ENCODE data around the gene CFAP73. TPM values are rescaled to one million over a fixed set of nuclear protein-coding genes. Genes with fewer than 3 reads are reported as not detected.
A peak's percentile ranks its signal among the peaks of the same experiment; 100 is the strongest.

The CFAP73 gene
- total and polyA plus RNA-seq, 2 experiments from 2014 or later = 0.50 to 0.59 TPM

GRCh38 chr12:113194971-113195391, 45.5 kb downstream of the CFAP73 start:
- H3K27ac Mint-ChIP-seq = no peak overlapping the region
- H3K36me3 ChIP-seq (ENCODE audit: insufficient read depth) = 0 out of 2 replicates have a peak, but pooled peaks cover 4% of the 10 kb centered on the region
- DNase-seq (ENCODE audit: low spot score) (no peak), ATAC-seq (peak; percentile 13; the same call in 1 of the 3 replicates)
- H3K36me3 Mint-ChIP-seq (ENCODE audit: low read depth) = peaks cover 24% of the 10 kb centered on the region
- no peaks in the 10 kb centered on the region for H3K27me3 ChIP-seq (ENCODE audit: insufficient read depth)
- 0 out of 2 replicates have a peak, but pooled peaks cover 3% of the 10 kb centered on the region for H4K20me1 ChIP-seq (replicated peaks; ENCODE audit: insufficient read depth)
- no peaks in the 10 kb centered on the region for H3K9me3 Mint-ChIP-seq
- no peaks in the 10 kb centered on the region; the same call in 1 of the 2 replicates for H3K4me1 ChIP-seq (ENCODE audit: insufficient read depth)
- H3F3A ChIP-seq (replicated peaks; ENCODE audit: low read depth) = no peaks in the 10 kb centered on the region
- no peaks in the 10 kb centered on the region for H3K9me2 ChIP-seq (ENCODE audit: insufficient read depth)
- H3K27ac ChIP-seq (ENCODE audit: low read depth) = no peak overlapping the region
- no peak overlapping the region for H3K4me3 Mint-ChIP-seq
- H3K4me1 Mint-ChIP-seq = peaks cover 4% of the 10 kb centered on the region; the same call in 1 of the 3 replicates
- H3K4me3 ChIP-seq = no peak overlapping the region
- H3K27me3 Mint-ChIP-seq (ENCODE audit: insufficient read depth, low read depth, poor library complexity) = peaks cover 8% of the 10 kb centered on the region
- TF ChIP-seq ETS1 (IDR thresholded peaks at IDR 0.05) (no peak), EZH2phosphoT487 (IDR thresholded peaks at IDR 0.05; ENCODE audit: unreplicated experiment) (no peak), REST (IDR thresholded peaks at IDR 0.05; ENCODE audit: unreplicated experiment) (no peak), POLR2AphosphoS5 (IDR thresholded peaks at IDR 0.05; ENCODE audit: low read depth) (no peak), CREB1 (CRISPR knock-in tag; IDR thresholded peaks at IDR 0.05; ENCODE audit: low read depth) (no peak)
- no peaks in the 10 kb centered on the region for H3K79me2 ChIP-seq (replicated peaks; ENCODE audit: insufficient read depth)
- no peak overlapping the region for H2AFZ ChIP-seq
- no peak overlapping the region for H3K4me2 ChIP-seq

- Histone ChIP-seq H3K4me3 (no peak overlapping the region), H3K9me2 (ENCODE audit: insufficient read depth) (no peaks in the 10 kb centered on the region), H4K20me1 (replicated peaks; ENCODE audit: insufficient read depth) (0 out of 2 replicates have a peak, but pooled peaks cover 3% of the 10 kb centered on the region), H3K79me2 (replicated peaks; ENCODE audit: insufficient read depth) (no peaks in the 10 kb centered on the region), H3K4me2 (no peak overlapping the region), H3K4me1 (ENCODE audit: insufficient read depth) (no peaks in the 10 kb centered on the region; the same call in 1 of the 2 replicates), H3K27ac (ENCODE audit: low read depth) (no peak overlapping the region), H3K36me3 (ENCODE audit: insufficient read depth) (0 out of 2 replicates have a peak, but pooled peaks cover 4% of the 10 kb centered on the region), H3F3A (replicated peaks; ENCODE audit: low read depth) (no peaks in the 10 kb centered on the region), H2AFZ (no peak overlapping the region), H3K27me3 (ENCODE audit: insufficient read depth) (no peaks in the 10 kb centered on the region)
- no peak overlapping the region for H3K4me3 Mint-ChIP-seq
- H3K9me3 Mint-ChIP-seq = no peaks in the 10 kb centered on the region
- ATAC-seq (no peak), DNase-seq (ENCODE audit: low spot score) (no peak)
- H3K27ac Mint-ChIP-seq = no peak overlapping the region
- H3K4me1 Mint-ChIP-seq = peaks cover 4% of the 10 kb centered on the region; the same call in 1 of the 3 replicates
- H3K27me3 Mint-ChIP-seq (ENCODE audit: insufficient read depth, low read depth, poor library complexity) = peaks cover 8% of the 10 kb centered on the region
- peaks cover 17% of the 10 kb centered on the region for H3K36me3 Mint-ChIP-seq (ENCODE audit: low read depth)
- no peak for TF ChIP-seq NANOG (IDR thresholded peaks at IDR 0.05; ENCODE audit: borderline replicate concordance)
- no peak for TF ChIP-seq ZNF331 (CRISPR knock-in tag; IDR thresholded peaks at IDR 0.05; ENCODE audit: low read depth)
- no peak for TF ChIP-seq STAT1 (IDR thresholded peaks at IDR 0.05; ENCODE audit: unreplicated experiment)
- TF ChIP-seq, protein P1, sequence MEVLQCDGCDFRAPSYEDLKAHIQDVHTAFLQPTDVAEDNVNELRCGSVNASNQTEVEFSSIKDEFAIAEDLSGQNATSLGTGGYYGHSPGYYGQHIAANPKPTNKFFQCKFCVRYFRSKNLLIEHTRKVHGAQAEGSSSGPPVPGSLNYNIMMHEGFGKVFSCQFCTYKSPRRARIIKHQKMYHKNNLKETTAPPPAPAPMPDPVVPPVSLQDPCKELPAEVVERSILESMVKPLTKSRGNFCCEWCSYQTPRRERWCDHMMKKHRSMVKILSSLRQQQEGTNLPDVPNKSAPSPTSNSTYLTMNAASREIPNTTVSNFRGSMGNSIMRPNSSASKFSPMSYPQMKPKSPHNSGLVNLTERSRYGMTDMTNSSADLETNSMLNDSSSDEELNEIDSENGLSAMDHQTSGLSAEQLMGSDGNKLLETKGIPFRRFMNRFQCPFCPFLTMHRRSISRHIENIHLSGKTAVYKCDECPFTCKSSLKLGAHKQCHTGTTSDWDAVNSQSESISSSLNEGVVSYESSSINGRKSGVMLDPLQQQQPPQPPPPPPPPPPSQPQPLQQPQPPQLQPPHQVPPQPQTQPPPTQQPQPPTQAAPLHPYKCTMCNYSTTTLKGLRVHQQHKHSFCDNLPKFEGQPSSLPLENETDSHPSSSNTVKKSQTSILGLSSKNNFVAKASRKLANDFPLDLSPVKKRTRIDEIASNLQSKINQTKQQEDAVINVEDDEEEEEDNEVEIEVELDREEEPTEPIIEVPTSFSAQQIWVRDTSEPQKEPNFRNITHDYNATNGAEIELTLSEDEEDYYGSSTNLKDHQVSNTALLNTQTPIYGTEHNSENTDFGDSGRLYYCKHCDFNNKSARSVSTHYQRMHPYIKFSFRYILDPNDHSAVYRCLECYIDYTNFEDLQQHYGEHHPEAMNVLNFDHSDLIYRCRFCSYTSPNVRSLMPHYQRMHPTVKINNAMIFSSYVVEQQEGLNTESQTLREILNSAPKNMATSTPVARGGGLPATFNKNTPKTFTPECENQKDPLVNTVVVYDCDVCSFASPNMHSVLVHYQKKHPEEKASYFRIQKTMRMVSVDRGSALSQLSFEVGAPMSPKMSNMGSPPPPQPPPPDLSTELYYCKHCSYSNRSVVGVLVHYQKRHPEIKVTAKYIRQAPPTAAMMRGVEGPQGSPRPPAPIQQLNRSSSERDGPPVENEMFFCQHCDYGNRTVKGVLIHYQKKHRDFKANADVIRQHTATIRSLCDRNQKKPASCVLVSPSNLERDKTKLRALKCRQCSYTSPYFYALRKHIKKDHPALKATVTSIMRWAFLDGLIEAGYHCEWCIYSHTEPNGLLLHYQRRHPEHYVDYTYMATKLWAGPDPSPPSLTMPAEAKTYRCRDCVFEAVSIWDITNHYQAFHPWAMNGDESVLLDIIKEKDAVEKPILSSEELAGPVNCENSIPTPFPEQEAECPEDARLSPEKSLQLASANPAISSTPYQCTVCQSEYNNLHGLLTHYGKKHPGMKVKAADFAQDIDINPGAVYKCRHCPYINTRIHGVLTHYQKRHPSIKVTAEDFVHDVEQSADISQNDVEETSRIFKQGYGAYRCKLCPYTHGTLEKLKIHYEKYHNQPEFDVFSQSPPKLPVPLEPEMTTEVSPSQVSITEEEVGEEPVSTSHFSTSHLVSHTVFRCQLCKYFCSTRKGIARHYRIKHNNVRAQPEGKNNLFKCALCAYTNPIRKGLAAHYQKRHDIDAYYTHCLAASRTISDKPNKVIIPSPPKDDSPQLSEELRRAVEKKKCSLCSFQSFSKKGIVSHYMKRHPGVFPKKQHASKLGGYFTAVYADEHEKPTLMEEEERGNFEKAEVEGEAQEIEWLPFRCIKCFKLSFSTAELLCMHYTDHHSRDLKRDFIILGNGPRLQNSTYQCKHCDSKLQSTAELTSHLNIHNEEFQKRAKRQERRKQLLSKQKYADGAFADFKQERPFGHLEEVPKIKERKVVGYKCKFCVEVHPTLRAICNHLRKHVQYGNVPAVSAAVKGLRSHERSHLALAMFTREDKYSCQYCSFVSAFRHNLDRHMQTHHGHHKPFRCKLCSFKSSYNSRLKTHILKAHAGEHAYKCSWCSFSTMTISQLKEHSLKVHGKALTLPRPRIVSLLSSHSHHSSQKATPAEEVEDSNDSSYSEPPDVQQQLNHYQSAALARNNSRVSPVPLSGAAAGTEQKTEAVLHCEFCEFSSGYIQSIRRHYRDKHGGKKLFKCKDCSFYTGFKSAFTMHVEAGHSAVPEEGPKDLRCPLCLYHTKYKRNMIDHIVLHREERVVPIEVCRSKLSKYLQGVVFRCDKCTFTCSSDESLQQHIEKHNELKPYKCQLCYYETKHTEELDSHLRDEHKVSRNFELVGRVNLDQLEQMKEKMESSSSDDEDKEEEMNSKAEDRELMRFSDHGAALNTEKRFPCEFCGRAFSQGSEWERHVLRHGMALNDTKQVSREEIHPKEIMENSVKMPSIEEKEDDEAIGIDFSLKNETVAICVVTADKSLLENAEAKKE (CRISPR knock-in tag; IDR thresholded peaks at IDR 0.05) = no peak
- TF ChIP-seq ETS1 (IDR thresholded peaks at IDR 0.05) = no peak
These were observed 46.1 kb downstream of the CFAP73 start for GRCh38 chr12:113195598-113195997.
